Spleen (tissue), 11 donors: ENCODE data around the gene SH3RF3. TPM values are rescaled to one million over a fixed set of nuclear protein-coding genes. Genes with fewer than 3 reads are reported as not detected.

Source experiments
- DNase-seq: peaks from one replicate; pipeline ENCODE4 v3.0.0-alpha.2; 2020
- H3K27ac ChIP-seq, 8 donors: fragments of 200-600 bp; sonication (generic) in 7 of 8; 1 replicate in 4 of 8; 2 replicates in 4 of 8; pipeline versions ENCODE4 v1.5.0 to v1.8.0; 2016 to 2021; ENCODE audit warnings: inconsistent platforms in 4 of 8, mild to moderate bottlenecking in 4 of 8, moderate library complexity in 1 of 8
- H3K27me3 ChIP-seq, 7 donors: fragments of 200-600 bp; sonication (generic) in 6 of 7; replicated peaks in 1 of 7; 1 replicate in 4 of 7; 2 replicates in 3 of 7; pipeline versions ENCODE4 v1.5.0 to v1.8.0; 2016 to 2021; ENCODE audit warnings: inconsistent platforms in 3 of 7, mild to moderate bottlenecking in 1 of 7
- H3K36me3 ChIP-seq, 6 donors: fragments of 200-600 bp; sonication (generic) in 5 of 6; 1 replicate in 4 of 6; 2 replicates in 2 of 6; pipeline versions ENCODE4 v1.5.0 to v1.8.0; 2016 to 2021; ENCODE audit warnings: inconsistent platforms in 2 of 6
- H3K4me1 ChIP-seq, 6 donors: fragments of 200-600 bp; sonication (generic) in 5 of 6; 1 replicate in 3 of 6; 2 replicates in 3 of 6; pipeline versions ENCODE4 v1.5.0 to v1.8.0; 2016 to 2021; ENCODE audit warnings: inconsistent platforms in 3 of 6
- H3K4me3 ChIP-seq, 8 donors: fragments of 200-600 bp; sonication (generic) in 7 of 8; 1 replicate in 4 of 8; 2 replicates in 4 of 8; pipeline versions ENCODE4 v1.5.0 to v1.8.0; 2016 to 2021; ENCODE audit warnings: inconsistent platforms in 4 of 8, mild to moderate bottlenecking in 4 of 8, moderate library complexity in 2 of 8
- H3K9me3 ChIP-seq, 8 donors: fragments of 200-600 bp; sonication (generic) in 7 of 8; 1 replicate in 4 of 8; 2 replicates in 4 of 8; pipeline versions ENCODE4 v1.5.0 to v1.8.0; 2016 to 2021; ENCODE audit warnings: inconsistent platforms in 4 of 8
- CTCF ChIP-seq, 11 experiments: fragments of 200-600 bp in 7 of 11; fragments of 450-650 bp in 4 of 11; sonication (generic) in 4 of 11; IDR thresholded peaks in 8 of 11; conservative IDR thresholded peaks in 3 of 11; 1 replicate in 7 of 11; 2 replicates in 4 of 11; pipeline versions ENCODE4 v1.4.0 to v1.8.0; 2016 to 2021; ENCODE audit warnings: antibody characterized with exemption in 11 of 11, inconsistent platforms in 4 of 11, mild to moderate bottlenecking in 1 of 11
- POLR2A ChIP-seq, 3 donors: fragments of 450-650 bp; IDR thresholded peaks; one replicate each; pipeline ENCODE4 v1.5.1; 2017; ENCODE audit warnings: antibody characterized with exemption in 3 of 3, mild to moderate bottlenecking in 1 of 3
- POLR2AphosphoS5 ChIP-seq, 3 donors: sonication (generic); formaldehyde crosslinking; IDR thresholded peaks; one replicate each; pipeline ENCODE4 v1.5.1; 2017; ENCODE audit warnings: antibody characterized with exemption in 3 of 3
- WGBS, 5 donors: extraction: QIAGEN DNeasy Blood & Tissue Kit in 3 of 5; methylation state at CpG; one replicate each; pipeline versions ENCODE4 v1.1.5 to v1.1.7; 2013 to 2018; 5-methylcytosine and 5-hydroxymethylcytosine counted together
- intact Hi-C: fragments of 100-400 bp; cut with DNase I; formaldehyde crosslinking; loops from one replicate; pipeline ENCODE4 v1.15.0; 2023; ENCODE audit warnings: low total_unique reads
- polyA plus RNA-seq, 3 donors: library from polyadenylated mRNA; stranded (reverse); fragments of 200-250 nt; gene quantifications; one replicate each; pipeline ENCODE4 v1.2.1, GENCODE V29; 2013
- total RNA-seq, 7 donors: library from RNA; depleted of rRNA in 3 of 7; stranded (reverse); fragments of >200 nt in 3 of 7; fragmentation: NEBNext Ultra II Directional in 4 of 7; extraction: Animal tissue kit (Norgen Biotek cat#: 25700) in 4 of 7; gene quantifications; one replicate each; pipeline versions ENCODE4 v1.1.0 to v1.2.1, GENCODE V29; 2016 to 2021
- donor health status: healthy with polysubstance abuse.
- donor health status: DM: no; HTN: no; CAD: no; lungs with moderate emphysema.
- donor health status: DM: no; HTN: no; CAD: no.
- donor health status: Bipolar disorder and iron deficiency.
- donor health status: healthy.
- donor health status: DM: no; HTN: no; CAD: no.
- donor health status: DM: yes; HTN: yes; CAD: no.

SH3RF3 gene
- total and polyA plus RNA-seq, 10 donors = 1.3 to 7.6 (median 4.7) TPM

- peaks cover 0 to 23% (median 14%) of the 10 kb centered on the region in 8 donors for H3K9me3 ChIP-seq
- no peak overlapping the region for H3K4me3 ChIP-seq
- no peaks in the 10 kb centered on the region for H3K36me3 ChIP-seq
- intact Hi-C loops = no loop called here
- no peak overlapping the region for H3K27ac ChIP-seq
- H3K27me3 ChIP-seq = no peaks in the 10 kb centered on the region
- no peaks in the 10 kb centered on the region for H3K4me1 ChIP-seq
- no peak for DNase-seq
- WGBS, 5 donors = 94 to 97% (median 96%) methylated on average over 4 of the region's 4 CpGs
- TF ChIP-seq POLR2AphosphoS5 (IDR thresholded peaks at IDR 0.05) = no peak
- TF ChIP-seq POLR2A (IDR thresholded peaks at IDR 0.05) = no peak
- no peak for TF ChIP-seq CTCF (IDR thresholded peaks at IDR 0.05 in 8 of 11, conservative IDR thresholded peaks at IDR 0.05 in 3 of 11)
These were observed 235.2 kb downstream of the SH3RF3 start for GRCh38 chr2:109364217-109364616.

- no peak overlapping the region for H3K4me3 ChIP-seq
- 57 to 78% (median 75%) methylated on average over 3 of the region's 3 CpGs for WGBS, 5 donors
- H3K27ac ChIP-seq = no peak overlapping the region
- no peaks in the 10 kb centered on the region for H3K36me3 ChIP-seq
- peaks cover 0 to 14% (median 10%) of the 10 kb centered on the region in 8 donors for H3K9me3 ChIP-seq
- no peaks in the 10 kb centered on the region for H3K4me1 ChIP-seq
- no peaks in the 10 kb centered on the region for H3K27me3 ChIP-seq
- TF ChIP-seq POLR2A (IDR thresholded peaks at IDR 0.05) (no peak), POLR2AphosphoS5 (IDR thresholded peaks at IDR 0.05) (no peak), CTCF (IDR thresholded peaks at IDR 0.05 in 8 of 11, conservative IDR thresholded peaks at IDR 0.05 in 3 of 11) (no peak)
- DNase-seq = no peak
- intact Hi-C loops = no loop called here
These were observed 236.1 kb downstream of the SH3RF3 start for GRCh38 chr2:109365131-109365530.

- intact Hi-C loops = no loop called here
These were observed 238.7 kb downstream of the SH3RF3 start for GRCh38 chr2:109367683-109368082.

GRCh38 chr2:109368798-109369197, 239.8 kb downstream of the SH3RF3 start:
- no peak for TF ChIP-seq POLR2AphosphoS5 (IDR thresholded peaks at IDR 0.05)
- TF ChIP-seq POLR2A (IDR thresholded peaks at IDR 0.05) = no peak
- TF ChIP-seq CTCF (IDR thresholded peaks at IDR 0.05 in 8 of 11, conservative IDR thresholded peaks at IDR 0.05 in 3 of 11) = no peak
- Histone ChIP-seq H3K36me3 (peaks cover 0 to 13% (median 0%) of the 10 kb centered on the region in 6 donors), H3K4me3 (no peak overlapping the region), H3K4me1 (no peaks in the 10 kb centered on the region), H3K9me3 (no peaks in the 10 kb centered on the region), H3K27ac (no peak overlapping the region), H3K27me3 (no peaks in the 10 kb centered on the region)
- intact Hi-C loops = no loop called here
- WGBS, 5 donors = 80 to 92% (median 89%) methylated on average over 10 of the region's 10 CpGs
- DNase-seq = no peak

More at GRCh38 chr2:109367683-109368082, 238.7 kb downstream of the SH3RF3 start:
- no peak for DNase-seq
- TF ChIP-seq POLR2A (IDR thresholded peaks at IDR 0.05) (no peak), CTCF (IDR thresholded peaks at IDR 0.05 in 8 of 11, conservative IDR thresholded peaks at IDR 0.05 in 3 of 11) (no peak), POLR2AphosphoS5 (IDR thresholded peaks at IDR 0.05) (no peak)
- H3K27ac ChIP-seq = no peak overlapping the region
- H3K4me1 ChIP-seq = no peaks in the 10 kb centered on the region
- H3K9me3 ChIP-seq = no peaks in the 10 kb centered on the region
- H3K27me3 ChIP-seq = no peaks in the 10 kb centered on the region
- 77 to 96% (median 88%) methylated on average over 1 of the region's 1 CpG for WGBS, 5 donors
- H3K4me3 ChIP-seq = no peak overlapping the region
- H3K36me3 ChIP-seq = peaks cover 0 to 13% (median 0%) of the 10 kb centered on the region in 6 donors
